ENCODE measurements around the gene SLU7.

The SLU7 gene

DNA sequence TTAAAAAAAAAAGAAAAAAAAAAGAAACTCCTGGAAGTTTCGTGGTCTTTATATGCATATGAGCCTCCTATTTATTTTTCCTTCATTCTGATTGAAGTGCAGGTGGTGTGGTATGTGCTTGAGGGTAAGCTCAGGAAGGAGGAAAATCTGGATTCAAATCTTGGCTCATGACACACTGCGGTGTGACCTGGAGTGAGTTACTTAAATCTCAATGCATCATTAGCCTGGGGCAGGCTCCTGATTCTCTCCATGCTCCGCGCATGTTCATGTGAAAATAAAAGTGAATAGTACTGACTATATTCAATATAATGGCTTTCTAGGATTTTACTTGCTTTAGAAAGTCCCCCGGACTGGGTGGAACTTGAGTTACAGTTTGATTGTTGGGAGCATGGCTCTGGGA lies 38.4 kb upstream of the SLU7 start:
- H3K27ac Mint-ChIP-seq = no peak overlapping the region
- H3K9me3 Mint-ChIP-seq = no peaks in the 10 kb centered on the region
- no peaks in the 10 kb centered on the region for H3K36me3 Mint-ChIP-seq (ENCODE audit: low read depth)
- DNase-seq (ENCODE audit: low spot score) = no peak
- H3K4me3 Mint-ChIP-seq = no peak overlapping the region
- peaks cover 3% of the 10 kb centered on the region for H3K27me3 Mint-ChIP-seq (ENCODE audit: low read depth)
- H3K4me1 Mint-ChIP-seq (ENCODE audit: low read depth) = peaks cover 26% of the 10 kb centered on the region

DNA sequence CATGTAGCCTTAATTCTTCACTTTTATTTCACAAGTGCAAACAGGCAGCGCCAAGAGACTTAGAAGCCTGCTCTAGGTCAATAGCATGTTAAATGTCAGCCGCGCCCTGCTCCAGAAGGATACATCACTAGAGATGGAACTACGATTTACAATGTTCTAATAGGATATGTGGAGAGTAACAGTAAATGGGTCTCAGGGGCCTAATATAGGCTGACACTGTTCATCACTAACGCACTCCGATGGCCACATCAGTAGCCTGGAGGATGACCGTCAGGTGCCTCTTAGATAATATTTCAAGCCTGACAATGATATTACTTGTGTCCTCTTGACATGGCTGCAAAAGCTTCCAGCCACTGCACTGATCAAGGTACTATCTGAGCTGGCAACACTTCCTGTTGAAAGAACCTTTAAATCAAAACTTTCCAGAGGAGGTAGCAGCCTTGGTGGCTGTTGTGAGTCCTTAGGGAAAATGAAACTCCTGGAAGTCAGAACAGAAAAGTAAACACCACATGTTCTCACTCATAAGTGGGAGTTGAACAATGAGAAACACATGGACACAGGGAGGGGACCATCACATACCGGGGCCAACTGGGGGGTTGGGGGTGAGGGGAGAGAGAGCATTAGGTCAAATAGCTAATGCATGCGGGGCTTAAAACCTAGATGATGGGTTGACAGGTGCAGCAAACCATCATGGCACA lies 37.7 kb upstream of the SLU7 start:
- Mint-ChIP-seq H3K36me3 (ENCODE audit: low read depth) (no peaks in the 10 kb centered on the region), H3K4me3 (no peak overlapping the region), H3K27me3 (ENCODE audit: low read depth) (peaks cover 3% of the 10 kb centered on the region), H3K9me3 (no peaks in the 10 kb centered on the region), H3K27ac (no peak overlapping the region), H3K4me1 (ENCODE audit: low read depth) (peaks cover 25% of the 10 kb centered on the region)
- DNase-seq (ENCODE audit: low spot score) = no peak

DNA sequence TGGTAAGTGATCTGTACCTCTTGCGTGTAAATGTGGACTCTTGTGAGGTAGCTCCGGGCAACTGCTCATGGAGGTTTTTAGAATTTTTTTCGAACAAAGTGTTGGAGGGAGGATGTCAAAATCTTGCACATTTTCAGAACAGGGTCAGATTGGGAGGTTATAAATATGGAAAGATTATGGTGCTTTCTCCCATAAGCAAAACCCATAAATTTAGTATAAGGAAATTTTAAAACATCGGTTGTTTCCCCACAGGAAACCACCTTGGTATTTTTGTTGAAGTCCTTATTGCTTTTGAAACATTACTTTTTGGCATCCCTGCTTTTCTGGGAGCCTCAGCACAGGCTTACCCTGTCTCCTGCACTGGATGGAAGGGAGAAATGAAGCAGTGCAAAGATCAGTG lies 36.7 kb upstream of the SLU7 start:
- Mint-ChIP-seq H3K9me3 (no peaks in the 10 kb centered on the region), H3K4me3 (no peak overlapping the region), H3K27me3 (ENCODE audit: low read depth) (peaks cover 3% of the 10 kb centered on the region), H3K36me3 (ENCODE audit: low read depth) (no peaks in the 10 kb centered on the region), H3K27ac (no peak overlapping the region), H3K4me1 (ENCODE audit: low read depth) (peaks cover 18% of the 10 kb centered on the region)
- no peak for DNase-seq (ENCODE audit: low spot score)

DNA sequence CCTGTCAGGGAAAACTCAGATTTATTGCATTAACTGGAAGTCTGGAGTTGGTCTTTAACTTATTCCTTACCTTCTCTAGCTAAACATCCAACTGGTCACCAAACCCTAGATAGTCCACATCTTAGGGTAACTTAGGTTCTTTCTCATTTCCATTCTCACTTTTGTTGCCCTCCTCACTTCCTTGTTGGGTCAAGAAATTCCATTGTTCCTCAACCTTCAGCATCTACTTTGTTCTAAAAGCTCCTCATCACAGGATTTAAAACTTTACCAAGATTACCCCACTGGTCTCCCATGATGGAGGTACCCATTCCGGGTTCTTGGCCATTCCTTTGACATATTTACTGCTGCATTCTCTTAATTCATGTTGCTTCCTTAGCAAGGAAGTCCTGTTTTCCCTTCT lies 34.9 kb upstream of the SLU7 start:
- peaks cover 9% of the 10 kb centered on the region for H3K9me3 Mint-ChIP-seq
- H3K36me3 Mint-ChIP-seq (ENCODE audit: low read depth) = peaks cover 6% of the 10 kb centered on the region
- peaks cover 3% of the 10 kb centered on the region for H3K27me3 Mint-ChIP-seq (ENCODE audit: low read depth)
- no peak overlapping the region for H3K4me3 Mint-ChIP-seq
- H3K4me1 Mint-ChIP-seq (ENCODE audit: low read depth) = peaks cover 26% of the 10 kb centered on the region
- H3K27ac Mint-ChIP-seq = no peak overlapping the region
- DNase-seq (ENCODE audit: low spot score) = no peak

DNA sequence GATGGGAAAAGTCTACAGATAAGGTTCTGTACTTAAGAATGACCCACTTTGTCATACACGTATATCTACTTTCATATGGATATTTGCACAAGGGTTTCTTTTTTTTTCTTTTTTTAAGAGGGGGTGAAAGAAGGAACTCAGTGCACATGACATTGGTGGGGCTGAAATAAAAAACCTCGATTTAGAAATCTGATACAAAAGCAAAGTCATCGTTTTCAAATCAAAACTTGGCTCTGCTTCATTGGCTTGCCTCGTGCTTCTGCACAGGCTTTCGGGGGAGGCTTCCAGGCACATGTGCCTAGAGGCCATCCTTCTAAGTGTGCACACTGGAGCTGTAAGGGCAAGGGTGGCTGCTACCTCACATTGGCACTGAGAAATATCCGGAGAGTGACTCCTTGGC lies 33.9 kb upstream of the SLU7 start:
- Mint-ChIP-seq H3K9me3 (peaks cover 9% of the 10 kb centered on the region), H3K27me3 (ENCODE audit: low read depth) (peaks cover 3% of the 10 kb centered on the region), H3K36me3 (ENCODE audit: low read depth) (peaks cover 10% of the 10 kb centered on the region), H3K27ac (no peak overlapping the region), H3K4me1 (ENCODE audit: low read depth) (peaks cover 26% of the 10 kb centered on the region), H3K4me3 (no peak overlapping the region)
- DNase-seq (ENCODE audit: low spot score) = no peak

DNA sequence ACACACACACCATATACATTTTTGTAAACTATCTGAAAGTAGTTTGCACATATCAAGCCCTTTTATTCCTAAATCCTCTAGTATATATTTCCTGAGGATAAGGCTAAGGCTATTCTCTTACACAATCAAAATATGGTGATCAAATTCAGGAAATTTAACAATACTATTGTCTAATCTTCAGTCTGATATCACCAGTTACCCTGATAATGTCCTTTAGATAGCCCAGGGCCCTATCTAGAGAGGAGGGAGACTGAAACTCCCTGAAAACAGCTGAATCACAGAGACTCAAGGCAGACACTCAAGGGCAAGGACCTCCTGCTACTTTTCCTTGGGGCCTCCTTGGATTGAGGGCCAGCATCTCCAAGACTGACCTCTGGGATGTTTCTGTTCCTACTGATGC lies 33.2 kb upstream of the SLU7 start:
- H3K4me3 Mint-ChIP-seq = no peak overlapping the region
- H3K4me1 Mint-ChIP-seq (ENCODE audit: low read depth) = peaks cover 26% of the 10 kb centered on the region
- H3K36me3 Mint-ChIP-seq (ENCODE audit: low read depth) = peaks cover 10% of the 10 kb centered on the region
- H3K27ac Mint-ChIP-seq = no peak overlapping the region
- H3K9me3 Mint-ChIP-seq = peaks cover 9% of the 10 kb centered on the region
- DNase-seq (ENCODE audit: low spot score) = no peak
- H3K27me3 Mint-ChIP-seq (ENCODE audit: low read depth) = peaks cover 3% of the 10 kb centered on the region

DNA sequence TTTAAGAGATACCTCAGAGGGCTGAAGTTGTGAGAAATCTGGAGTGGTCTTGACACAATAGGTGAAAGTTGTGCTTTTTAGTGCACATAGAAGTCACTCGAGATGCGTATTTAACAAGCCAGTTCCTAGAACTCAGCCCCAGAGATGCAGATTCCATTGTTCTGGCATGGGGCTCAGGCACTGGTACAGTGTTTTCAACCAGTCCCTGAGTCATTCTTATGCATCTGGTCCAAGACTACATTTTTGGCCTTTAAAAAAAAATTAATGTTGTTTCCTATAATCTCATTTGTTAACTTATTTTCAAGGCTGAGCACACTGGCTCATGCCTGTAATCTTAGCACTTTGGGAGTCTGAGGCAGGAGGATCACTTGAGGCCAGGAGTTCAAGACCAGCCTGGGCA lies 32.4 kb upstream of the SLU7 start:
- Mint-ChIP-seq H3K36me3 (ENCODE audit: low read depth) (peaks cover 10% of the 10 kb centered on the region), H3K4me3 (no peak overlapping the region), H3K27ac (no peak overlapping the region), H3K9me3 (peaks cover 9% of the 10 kb centered on the region), H3K4me1 (ENCODE audit: low read depth) (peaks cover 23% of the 10 kb centered on the region), H3K27me3 (ENCODE audit: low read depth) (peaks cover 3% of the 10 kb centered on the region)
- no peak for DNase-seq (ENCODE audit: low spot score)

DNA sequence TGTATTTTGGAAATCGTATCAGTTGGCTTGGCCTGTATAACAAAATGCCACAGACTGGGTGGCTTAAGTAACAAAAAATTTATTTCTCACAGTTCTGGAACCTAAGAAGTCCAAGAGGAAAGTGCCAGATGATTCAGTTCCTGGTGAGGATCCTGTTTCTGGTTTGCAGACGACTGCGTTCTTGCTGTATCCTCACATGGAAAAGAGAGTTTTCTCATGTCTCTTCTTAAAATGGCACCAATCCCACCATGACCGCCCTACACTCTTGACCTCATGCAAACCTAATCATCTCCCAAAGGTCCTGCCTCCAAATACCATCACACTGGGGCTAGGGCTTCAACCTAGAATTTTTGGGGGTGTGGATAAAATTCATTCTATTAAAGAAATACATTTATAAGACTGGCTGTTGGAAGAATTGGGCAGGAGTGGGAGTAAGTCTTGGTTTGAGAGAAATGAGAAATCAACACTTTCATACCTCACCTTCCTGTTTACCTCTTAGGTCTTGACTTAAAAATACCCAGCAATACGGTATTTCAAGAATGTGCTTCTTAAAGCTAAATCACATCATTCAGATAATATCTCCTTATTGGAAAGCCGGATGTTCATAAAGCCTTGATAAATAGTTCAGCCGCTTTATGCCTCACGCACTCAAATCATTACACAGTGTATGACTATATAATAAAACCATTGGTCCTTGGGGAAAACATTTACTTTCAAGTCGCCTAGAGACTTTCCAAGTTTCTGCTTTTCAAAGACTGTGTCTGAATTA lies 31.5 kb upstream of the SLU7 start:
- peaks cover 3% of the 10 kb centered on the region for H3K27me3 Mint-ChIP-seq (ENCODE audit: low read depth)
- H3K36me3 Mint-ChIP-seq (ENCODE audit: low read depth) = peaks cover 10% of the 10 kb centered on the region
- peaks cover 25% of the 10 kb centered on the region for H3K4me1 Mint-ChIP-seq (ENCODE audit: low read depth)
- no peak overlapping the region for H3K27ac Mint-ChIP-seq
- peaks cover 9% of the 10 kb centered on the region for H3K9me3 Mint-ChIP-seq
- H3K4me3 Mint-ChIP-seq = no peak overlapping the region
- DNase-seq (ENCODE audit: low spot score) = no peak

DNA sequence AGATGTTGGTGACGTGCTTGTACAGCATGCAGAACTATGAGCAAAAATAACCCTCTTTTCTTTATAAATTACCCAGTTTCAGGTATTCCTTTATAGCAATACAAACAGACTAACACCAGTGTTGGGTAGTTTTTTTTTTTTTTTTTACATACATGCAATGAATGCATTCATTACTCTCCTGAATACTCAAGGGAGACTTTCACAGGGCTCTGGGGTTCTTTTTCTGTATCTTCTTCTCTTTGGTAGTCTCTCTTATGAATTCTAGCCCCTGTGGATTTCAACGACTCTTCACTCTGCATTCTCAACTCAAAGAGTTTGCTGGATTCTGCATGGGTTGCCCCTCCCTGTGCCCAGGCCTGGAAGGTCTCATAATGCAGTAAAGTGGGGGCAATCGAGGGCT lies 30.6 kb upstream of the SLU7 start:
- DNase-seq (ENCODE audit: low spot score) = no peak
- peaks cover 28% of the 10 kb centered on the region for H3K4me1 Mint-ChIP-seq (ENCODE audit: low read depth)
- H3K27ac Mint-ChIP-seq = no peak overlapping the region
- peaks cover 9% of the 10 kb centered on the region for H3K9me3 Mint-ChIP-seq
- peaks cover 10% of the 10 kb centered on the region for H3K36me3 Mint-ChIP-seq (ENCODE audit: low read depth)
- H3K4me3 Mint-ChIP-seq = no peak overlapping the region
- peaks cover 3% of the 10 kb centered on the region for H3K27me3 Mint-ChIP-seq (ENCODE audit: low read depth)

DNA sequence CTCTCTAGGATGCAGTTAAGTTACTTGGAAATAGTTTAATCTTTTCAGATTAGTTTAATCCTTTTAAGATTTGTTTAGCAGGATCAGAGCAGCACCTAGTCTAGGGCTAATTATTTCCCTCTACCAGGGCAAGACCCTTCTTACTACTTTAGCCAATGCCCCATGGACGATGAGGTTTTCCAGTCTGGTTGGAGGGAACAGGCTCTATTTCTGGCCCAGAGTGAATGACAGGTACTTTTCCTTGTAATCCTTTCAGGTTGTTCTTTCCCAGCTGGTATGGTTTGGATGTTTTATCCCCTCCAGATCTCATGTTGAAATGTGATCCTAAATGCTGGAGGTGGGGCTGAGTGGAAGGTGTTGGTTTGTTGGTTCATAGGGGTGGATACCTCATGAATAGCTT lies 30.0 kb upstream of the SLU7 start:
- Mint-ChIP-seq H3K27ac (no peak overlapping the region), H3K9me3 (peaks cover 9% of the 10 kb centered on the region), H3K4me1 (ENCODE audit: low read depth) (peaks cover 28% of the 10 kb centered on the region), H3K36me3 (ENCODE audit: low read depth) (peaks cover 10% of the 10 kb centered on the region), H3K27me3 (ENCODE audit: low read depth) (no peaks in the 10 kb centered on the region), H3K4me3 (no peak overlapping the region)
- no peak for DNase-seq (ENCODE audit: low spot score)

DNA sequence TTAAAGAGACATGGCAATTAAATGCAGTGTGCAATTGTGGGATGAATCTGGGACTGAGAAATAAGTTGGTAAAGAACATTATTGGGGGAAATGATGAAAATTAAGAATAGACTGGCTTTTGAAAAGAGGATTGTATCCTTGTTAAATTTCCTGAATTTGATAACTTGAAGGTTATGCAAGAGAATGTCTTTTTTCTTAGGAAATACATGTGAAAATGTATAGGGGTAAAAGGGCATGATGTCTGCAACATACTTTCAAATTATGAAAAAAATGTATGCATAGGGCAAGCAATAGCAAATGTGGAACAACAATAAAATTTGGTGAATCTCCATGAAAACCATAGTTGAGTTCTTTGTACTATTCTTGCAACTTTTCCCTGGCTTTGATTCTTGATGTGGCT lies 26.9 kb upstream of the SLU7 start:
- Mint-ChIP-seq H3K4me3 (no peak overlapping the region), H3K27ac (no peak overlapping the region), H3K9me3 (peaks cover 9% of the 10 kb centered on the region), H3K36me3 (ENCODE audit: low read depth) (peaks cover 10% of the 10 kb centered on the region), H3K4me1 (ENCODE audit: low read depth) (peaks cover 36% of the 10 kb centered on the region), H3K27me3 (ENCODE audit: low read depth) (no peaks in the 10 kb centered on the region)
- DNase-seq (ENCODE audit: low spot score) = no peak

DNA sequence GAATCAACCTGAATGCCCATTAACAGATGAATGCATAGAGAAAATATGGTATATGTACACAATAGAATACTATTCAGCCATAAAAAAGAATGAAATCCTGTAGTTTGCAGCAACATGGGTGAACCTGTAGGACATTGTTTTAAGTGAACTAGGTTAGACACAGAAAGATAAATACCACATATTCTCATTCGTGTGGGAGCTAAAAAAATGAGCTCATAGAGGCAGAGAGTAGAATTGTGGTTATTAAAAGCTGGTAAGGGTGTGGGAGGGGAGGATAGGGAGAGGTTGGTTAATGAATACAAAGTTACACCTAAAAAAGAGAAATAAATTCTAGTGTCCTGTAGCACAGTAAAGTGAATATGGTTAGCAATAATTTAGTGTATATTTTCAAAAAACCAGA lies 26.3 kb upstream of the SLU7 start:
- peaks cover 9% of the 10 kb centered on the region for H3K9me3 Mint-ChIP-seq
- no peaks in the 10 kb centered on the region for H3K27me3 Mint-ChIP-seq (ENCODE audit: low read depth)
- peaks cover 35% of the 10 kb centered on the region for H3K4me1 Mint-ChIP-seq (ENCODE audit: low read depth)
- no peak overlapping the region for H3K4me3 Mint-ChIP-seq
- H3K36me3 Mint-ChIP-seq (ENCODE audit: low read depth) = peaks cover 10% of the 10 kb centered on the region
- DNase-seq (ENCODE audit: low spot score) = no peak
- H3K27ac Mint-ChIP-seq = no peak overlapping the region

DNA sequence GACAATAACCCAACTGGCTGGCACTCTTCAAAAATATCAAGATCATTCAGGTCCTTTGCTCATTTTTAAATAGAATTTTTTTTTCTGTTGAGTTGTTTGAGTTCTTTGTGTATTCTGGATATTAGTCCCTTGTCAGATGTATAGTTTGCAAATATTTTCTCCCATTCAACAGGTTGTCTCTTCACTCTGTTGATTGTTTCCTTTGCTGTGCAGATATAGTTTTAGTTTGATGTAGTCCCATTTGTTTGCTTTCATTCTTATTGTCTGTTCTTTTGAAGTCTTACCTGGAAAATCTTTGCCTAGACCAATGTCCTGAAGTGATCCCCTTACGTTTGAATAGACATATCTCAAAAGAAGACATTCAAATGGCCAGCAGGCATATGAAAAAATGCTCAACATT lies 25.5 kb upstream of the SLU7 start:
- Mint-ChIP-seq H3K36me3 (ENCODE audit: low read depth) (peaks cover 6% of the 10 kb centered on the region), H3K9me3 (peaks cover 5% of the 10 kb centered on the region), H3K27ac (no peak overlapping the region), H3K4me3 (no peak overlapping the region), H3K4me1 (ENCODE audit: low read depth) (peaks cover 34% of the 10 kb centered on the region), H3K27me3 (ENCODE audit: low read depth) (no peaks in the 10 kb centered on the region)
- DNase-seq (ENCODE audit: low spot score) = no peak

DNA sequence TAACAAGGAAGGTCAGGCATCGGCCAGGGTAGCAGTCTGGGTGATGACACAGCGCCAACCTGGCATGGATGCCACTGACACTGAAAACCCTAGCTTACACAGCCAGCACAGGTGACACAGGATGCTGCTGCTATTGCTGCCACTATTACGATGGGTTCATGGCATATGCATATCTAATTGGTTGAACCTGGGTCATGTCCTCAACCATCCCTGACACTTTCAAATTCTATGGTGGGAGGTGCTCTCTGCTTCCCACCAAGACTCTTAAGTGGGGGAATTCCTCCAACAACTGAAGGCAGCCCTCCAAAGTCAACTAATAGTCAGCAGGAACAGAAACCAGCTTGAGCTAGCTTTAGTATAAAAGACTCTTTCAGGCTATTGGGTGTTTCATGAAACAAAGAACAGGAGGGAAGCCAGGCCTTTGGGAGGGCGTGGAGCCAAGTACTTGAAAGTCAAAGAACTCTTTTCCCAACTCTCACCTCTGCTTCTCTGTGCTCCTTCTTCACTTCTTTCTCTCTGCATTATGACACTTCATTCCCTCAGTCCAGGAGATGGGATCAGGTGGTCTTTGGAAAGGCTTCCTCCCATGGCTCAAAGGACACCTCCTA lies 24.0 kb upstream of the SLU7 start:
- Mint-ChIP-seq H3K27ac (no peak overlapping the region), H3K4me3 (no peak overlapping the region), H3K27me3 (ENCODE audit: low read depth) (no peaks in the 10 kb centered on the region), H3K4me1 (ENCODE audit: low read depth) (peaks cover 44% of the 10 kb centered on the region), H3K9me3 (no peaks in the 10 kb centered on the region), H3K36me3 (ENCODE audit: low read depth) (peaks cover under 1% of the 10 kb centered on the region)
- DNase-seq (ENCODE audit: low spot score) = no peak
